Measurements from ENCODE around the gene F2RL1. TPM values are rescaled to one million over a fixed set of nuclear protein-coding genes. Genes with fewer than 3 reads are reported as not detected.
"Not testable (repeated sequence)": the region's sequence is repeated elsewhere in the genome, so short reads cannot be mapped to it uniquely, and the experiment has no call there.

The F2RL1 gene, protein sequence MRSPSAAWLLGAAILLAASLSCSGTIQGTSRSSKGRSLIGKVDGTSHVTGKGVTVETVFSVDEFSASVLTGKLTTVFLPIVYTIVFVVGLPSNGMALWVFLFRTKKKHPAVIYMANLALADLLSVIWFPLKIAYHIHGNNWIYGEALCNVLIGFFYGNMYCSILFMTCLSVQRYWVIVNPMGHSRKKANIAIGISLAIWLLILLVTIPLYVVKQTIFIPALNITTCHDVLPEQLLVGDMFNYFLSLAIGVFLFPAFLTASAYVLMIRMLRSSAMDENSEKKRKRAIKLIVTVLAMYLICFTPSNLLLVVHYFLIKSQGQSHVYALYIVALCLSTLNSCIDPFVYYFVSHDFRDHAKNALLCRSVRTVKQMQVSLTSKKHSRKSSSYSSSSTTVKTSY
- 0.74 and 0.77 TPM in 2 replicates for total RNA-seq (2014; rRNA removed; shearing (Covaris generic))
- 0.42 and 0.90 TPM in 2 replicates for polyA plus RNA-seq (2015; cell fraction: cytosol; rRNA removed)
- 0.44 TPM in 1 of 2 replicates, not detected in the other for polyA plus RNA-seq (2015; cell fraction: nucleus; rRNA removed)

DNA sequence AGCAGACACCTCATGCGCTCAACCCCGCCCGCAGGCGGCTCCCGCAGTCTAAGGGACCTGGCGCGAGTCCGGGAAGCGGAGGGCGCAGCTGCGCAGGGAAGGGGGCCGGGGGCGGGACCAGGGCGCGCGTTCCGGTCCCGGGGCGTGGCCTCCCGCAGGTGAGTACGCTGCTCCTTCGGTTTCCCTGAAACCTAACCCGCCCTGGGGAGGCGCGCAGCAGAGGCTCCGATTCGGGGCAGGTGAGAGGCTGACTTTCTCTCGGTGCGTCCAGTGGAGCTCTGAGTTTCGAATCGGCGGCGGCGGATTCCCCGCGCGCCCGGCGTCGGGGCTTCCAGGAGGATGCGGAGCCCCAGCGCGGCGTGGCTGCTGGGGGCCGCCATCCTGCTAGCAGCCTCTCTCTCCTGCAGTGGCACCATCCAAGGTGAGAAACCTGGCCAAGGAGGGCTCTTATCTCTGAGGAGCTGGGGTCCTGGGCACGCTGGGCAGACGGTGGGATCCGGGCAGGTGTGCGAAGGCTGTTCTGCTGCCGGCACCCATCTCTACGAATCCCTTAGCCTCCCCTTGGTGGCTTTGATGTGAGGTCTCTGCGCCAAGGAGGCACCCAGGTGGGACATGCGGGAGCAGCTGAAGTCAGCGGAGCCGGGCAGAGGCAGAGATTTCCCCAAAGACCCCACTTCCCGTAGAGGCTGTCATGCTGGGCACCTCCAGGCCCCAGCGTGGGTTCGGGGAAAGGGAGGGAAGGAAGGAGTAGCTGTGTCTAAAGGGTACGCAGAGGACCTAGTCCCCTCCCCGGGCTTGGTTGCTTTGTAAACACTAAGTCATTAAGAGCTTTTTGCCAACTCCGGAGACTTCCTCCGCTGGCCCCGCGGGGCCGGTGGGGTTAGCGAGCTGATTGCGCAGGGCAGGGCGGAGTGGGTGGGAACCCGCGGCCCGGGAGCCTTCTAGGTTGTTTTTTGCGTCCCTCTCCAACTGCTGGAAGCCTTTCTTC, at the start of gene F2RL1:
Gene F2RL1, plus strand, starts transcription at position 187 of the 988 bp plus-strand sequence. Its CDS starts 153 bp downstream, at position 340.
- in situ Hi-C loops (cut with HindIII; ENCODE audit: low pct_unique_long_range_greater_than_20kb, low sequenced_read_pairs): no loop called here
- peak; percentile 25 for DNase-seq (ENCODE audit: low read depth, low spot score)

- in situ Hi-C loops (cut with HindIII; ENCODE audit: low pct_unique_long_range_greater_than_20kb, low sequenced_read_pairs): not testable (repeated sequence)
Measured at GRCh38 chr5:76771041-76771440, 47.8 kb upstream of the F2RL1 start.

GRCh38 chr5:76771705-76772405, 47.0 kb upstream of the F2RL1 start:
- in situ Hi-C loops (cut with HindIII; ENCODE audit: low pct_unique_long_range_greater_than_20kb, low sequenced_read_pairs): no loop called here
- no peak for DNase-seq (ENCODE audit: low read depth, low spot score)

More at GRCh38 chr5:76771041-76771440, 47.8 kb upstream of the F2RL1 start:
- not testable (repeated sequence) for DNase-seq (ENCODE audit: low read depth, low spot score)

- no peak for DNase-seq (ENCODE audit: low read depth, low spot score)
- in situ Hi-C loops (cut with HindIII; ENCODE audit: low pct_unique_long_range_greater_than_20kb, low sequenced_read_pairs): no loop called here
Measured at GRCh38 chr5:76775921-76776320, 42.9 kb upstream of the F2RL1 start.

DNA sequence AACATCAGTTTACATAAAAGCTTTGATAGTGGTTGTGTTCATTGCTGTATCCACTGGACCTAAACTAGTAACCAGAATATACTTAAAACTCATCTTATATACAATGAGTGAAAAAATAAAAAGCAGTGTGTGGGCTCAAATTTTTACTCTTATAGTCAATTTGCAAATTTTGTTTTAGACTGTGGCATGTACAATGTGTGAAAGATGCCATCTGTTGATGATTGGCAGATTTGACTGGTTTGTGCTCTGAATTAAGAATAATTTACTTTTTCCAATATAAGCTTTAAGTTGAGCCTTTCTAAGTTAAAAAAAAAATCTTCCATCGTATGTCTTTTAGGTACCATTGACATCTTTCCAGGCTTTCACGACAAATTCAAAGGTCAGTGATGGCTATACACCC, 42.4 kb upstream of the F2RL1 start:
- in situ Hi-C loops (cut with HindIII; ENCODE audit: low pct_unique_long_range_greater_than_20kb, low sequenced_read_pairs): no loop called here
- DNase-seq (ENCODE audit: low read depth, low spot score): no peak

- in situ Hi-C loops (cut with HindIII; ENCODE audit: low pct_unique_long_range_greater_than_20kb, low sequenced_read_pairs); DNase-seq (ENCODE audit: low read depth, low spot score): not testable (repeated sequence)
Measured at GRCh38 chr5:76780616-76781015, 38.2 kb upstream of the F2RL1 start.

GRCh38 chr5:76781775-76782174, 37.1 kb upstream of the F2RL1 start:
- DNase-seq (ENCODE audit: low read depth, low spot score): no peak
- in situ Hi-C loops (cut with HindIII; ENCODE audit: low pct_unique_long_range_greater_than_20kb, low sequenced_read_pairs): no loop called here

DNA sequence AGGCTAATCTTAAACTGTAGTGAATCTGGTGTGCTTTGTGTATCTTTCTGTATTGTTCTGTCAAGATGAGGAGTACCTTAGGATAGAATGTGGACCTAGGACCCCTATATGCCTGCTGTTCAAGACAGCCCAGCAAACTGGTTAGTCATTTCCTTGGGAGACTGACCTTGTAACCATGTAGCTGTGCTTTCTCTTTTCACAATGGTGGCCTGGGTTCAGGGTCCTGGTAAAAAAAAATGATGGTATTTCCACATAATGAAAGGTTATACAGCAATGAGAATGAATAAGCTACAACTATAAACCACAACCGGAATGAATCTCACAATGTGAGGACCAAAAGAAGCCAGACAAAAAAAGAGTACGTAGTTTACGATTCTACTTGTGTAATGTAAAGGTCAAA, 36.4 kb upstream of the F2RL1 start:
- in situ Hi-C loops (cut with HindIII; ENCODE audit: low pct_unique_long_range_greater_than_20kb, low sequenced_read_pairs): no loop called here

DNA sequence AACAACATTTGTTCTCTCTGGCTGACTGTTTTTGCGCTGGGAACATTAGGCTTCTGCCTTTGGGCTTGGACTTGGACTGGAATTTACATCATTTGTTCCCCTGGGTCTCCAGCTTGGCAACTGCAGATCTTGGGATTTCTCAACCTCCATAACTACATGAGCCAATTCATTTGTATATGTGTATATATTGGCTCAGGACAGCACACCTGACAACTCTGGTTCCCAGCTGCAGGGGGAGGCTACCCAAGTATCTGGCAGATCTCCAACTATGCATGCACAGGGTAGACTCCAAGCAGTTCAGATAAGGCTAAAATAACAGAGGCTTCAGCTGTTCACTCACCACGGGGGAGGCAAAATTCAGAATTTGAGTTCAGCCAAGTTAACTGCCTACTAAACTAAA, 31.6 kb upstream of the F2RL1 start:
- in situ Hi-C loops (cut with HindIII; ENCODE audit: low pct_unique_long_range_greater_than_20kb, low sequenced_read_pairs): no loop called here
- no peak for DNase-seq (ENCODE audit: low read depth, low spot score)

More for the DNA sequence above, 36.4 kb upstream of the F2RL1 start:
- no peak for DNase-seq (ENCODE audit: low read depth, low spot score)

- in situ Hi-C loops (cut with HindIII; ENCODE audit: low pct_unique_long_range_greater_than_20kb, low sequenced_read_pairs): no loop called here
- DNase-seq (ENCODE audit: low read depth, low spot score): no peak
Measured at GRCh38 chr5:76788362-76788761, 30.5 kb upstream of the F2RL1 start.

DNA sequence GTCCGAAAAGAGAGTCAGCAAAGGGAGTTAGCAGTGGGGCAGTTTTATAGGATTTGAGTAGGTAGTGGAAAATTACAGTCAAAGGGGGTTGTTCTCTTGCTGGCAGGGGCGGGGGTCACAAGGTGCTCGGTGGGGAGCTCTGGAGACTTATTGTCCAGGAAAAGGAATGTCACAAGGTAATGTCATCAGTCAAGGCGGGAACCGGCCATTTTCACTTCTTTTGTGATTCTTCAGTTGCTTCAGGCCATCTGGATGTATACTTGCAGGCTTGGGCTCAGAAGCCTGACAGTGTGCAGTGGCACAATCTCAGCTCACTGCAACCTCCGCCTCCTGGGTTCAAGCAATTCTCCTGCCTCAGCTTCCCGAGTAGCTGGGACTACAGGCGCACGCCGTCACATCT, 29.6 kb upstream of the F2RL1 start:
- in situ Hi-C loops (cut with HindIII; ENCODE audit: low pct_unique_long_range_greater_than_20kb, low sequenced_read_pairs); DNase-seq (ENCODE audit: low read depth, low spot score): not testable (repeated sequence)

GRCh38 chr5:76789991-76790581, 28.7 kb upstream of the F2RL1 start:
- in situ Hi-C loops (cut with HindIII; ENCODE audit: low pct_unique_long_range_greater_than_20kb, low sequenced_read_pairs): no loop called here
- DNase-seq (ENCODE audit: low read depth, low spot score): no peak

DNA sequence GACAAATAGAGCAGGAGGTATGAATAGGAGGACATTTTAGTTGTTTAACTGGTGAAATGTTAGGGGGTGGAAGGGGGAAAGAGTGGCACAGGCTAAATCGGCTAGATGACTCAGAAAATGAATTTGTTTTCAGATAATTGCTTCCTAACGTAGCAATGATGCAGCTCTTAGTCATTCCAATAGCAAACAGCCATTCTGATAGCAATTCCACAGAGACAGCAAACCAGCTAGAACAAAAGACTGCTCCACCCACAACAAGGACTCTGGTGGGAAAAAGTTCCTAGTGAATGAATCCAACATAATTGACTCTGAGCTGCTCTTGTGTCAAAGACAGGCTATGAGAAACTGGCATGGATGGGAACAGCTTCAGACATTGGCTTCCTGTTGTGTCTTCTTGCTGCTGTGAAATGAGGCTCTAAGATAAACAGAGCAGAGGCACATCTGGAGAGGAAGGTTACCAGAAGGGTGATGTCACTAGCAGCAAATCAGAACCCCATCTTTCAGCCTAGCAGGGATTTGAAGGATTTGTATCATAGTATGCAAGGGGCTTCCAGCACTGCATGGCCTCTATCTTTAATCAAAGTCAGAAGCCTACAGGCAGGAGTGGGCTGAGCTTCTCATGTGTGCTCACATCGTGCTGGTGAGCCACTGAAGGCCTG, 28.1 kb upstream of the F2RL1 start:
- DNase-seq (ENCODE audit: low read depth, low spot score): no peak
- in situ Hi-C loops (cut with HindIII; ENCODE audit: low pct_unique_long_range_greater_than_20kb, low sequenced_read_pairs): no loop called here

DNA sequence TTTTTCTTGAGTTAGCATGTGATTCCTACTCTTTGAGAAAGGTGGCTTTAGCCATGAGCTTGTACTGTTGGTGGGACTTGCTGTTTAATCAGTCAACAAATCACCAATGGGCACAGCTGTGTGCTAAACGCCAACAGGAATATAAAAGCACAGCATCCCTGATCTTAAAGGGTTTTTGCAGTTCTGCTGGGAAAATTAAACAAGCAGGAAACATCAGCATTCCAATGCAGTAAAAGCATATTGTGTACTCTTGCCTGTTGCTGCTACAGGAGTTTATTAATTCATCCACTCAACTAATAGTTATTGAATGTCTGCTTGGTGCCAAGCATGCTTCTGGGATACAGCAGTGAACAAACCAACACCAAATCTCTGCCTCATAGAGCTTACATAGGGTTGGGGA, 27.4 kb upstream of the F2RL1 start:
- in situ Hi-C loops (cut with HindIII; ENCODE audit: low pct_unique_long_range_greater_than_20kb, low sequenced_read_pairs): no loop called here

DNA sequence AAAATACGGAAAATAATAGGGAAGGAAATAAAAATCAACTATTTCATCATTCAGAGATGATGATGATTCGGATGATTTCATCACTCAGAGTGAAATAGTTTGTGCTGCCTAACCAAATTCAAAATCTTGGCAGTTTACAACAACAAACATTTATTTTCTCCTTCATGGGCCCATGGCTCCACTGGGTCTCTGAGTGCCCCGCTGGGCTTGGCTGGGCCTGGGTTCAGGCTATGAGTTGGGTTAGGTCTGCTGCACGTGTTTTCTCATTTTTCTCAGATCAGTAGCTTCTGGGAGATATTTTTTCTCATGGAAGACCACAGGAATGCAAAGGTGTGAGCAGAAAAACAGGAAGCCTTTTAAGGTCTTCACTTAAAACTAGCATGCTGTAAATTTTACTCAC, 24.0 kb upstream of the F2RL1 start:
- in situ Hi-C loops (cut with HindIII; ENCODE audit: low pct_unique_long_range_greater_than_20kb, low sequenced_read_pairs): no loop called here
- DNase-seq (ENCODE audit: low read depth, low spot score): no peak

More for the DNA sequence above, 27.4 kb upstream of the F2RL1 start:
- no peak for DNase-seq (ENCODE audit: low read depth, low spot score)

DNA sequence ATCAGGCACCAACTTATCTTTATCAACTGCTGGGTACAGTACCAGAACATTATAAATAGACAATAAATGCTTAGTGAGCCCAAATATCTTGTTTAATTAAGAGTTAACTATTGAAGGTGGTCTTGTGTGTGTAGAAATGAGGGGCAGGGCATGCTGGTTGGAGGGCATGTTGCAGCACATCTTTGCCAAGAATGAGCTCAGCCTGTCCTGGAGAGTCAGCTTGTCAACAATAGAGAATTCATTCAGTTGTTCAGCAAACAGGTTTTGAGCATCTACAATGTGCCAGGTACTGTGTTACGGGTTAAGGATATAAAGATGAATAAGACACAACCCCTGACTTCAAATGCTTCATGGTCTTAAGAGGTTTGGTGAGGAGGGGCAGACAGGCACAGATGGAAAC, 19.2 kb upstream of the F2RL1 start:
- in situ Hi-C loops (cut with HindIII; ENCODE audit: low pct_unique_long_range_greater_than_20kb, low sequenced_read_pairs): no loop called here

DNA sequence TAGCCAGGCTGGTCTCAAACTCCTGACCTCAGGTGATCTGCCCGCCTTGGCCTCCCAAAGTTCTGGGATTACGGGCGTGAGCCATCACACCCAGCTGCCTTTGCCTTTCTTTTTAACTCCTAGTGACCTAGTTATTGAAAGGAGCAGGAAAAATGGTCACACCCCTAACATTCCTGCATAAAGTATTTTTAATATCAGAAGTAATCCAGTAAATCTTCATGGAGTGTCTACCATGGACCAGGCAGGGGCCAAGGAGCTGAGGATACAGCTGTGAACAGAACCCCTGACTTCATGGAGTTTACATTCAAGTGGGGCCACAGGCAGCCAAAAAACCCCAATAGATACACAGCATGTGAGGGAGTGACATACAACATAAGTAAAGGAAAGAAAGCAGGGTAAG, 18.3 kb upstream of the F2RL1 start:
- DNase-seq (ENCODE audit: low read depth, low spot score): no peak
- in situ Hi-C loops (cut with HindIII; ENCODE audit: low pct_unique_long_range_greater_than_20kb, low sequenced_read_pairs): no loop called here

More for the DNA sequence above, 19.2 kb upstream of the F2RL1 start:
- DNase-seq (ENCODE audit: low read depth, low spot score): no peak

Data from SK-MEL-5 (cell line).